Kasumi-1 (cell line): ENCODE measurements around the gene C10orf67.

ENCODE experiments used
- DNase-seq, 2 experiments: peaks; one replicate each; lab custom pipeline; 2025; lab: John Stamatoyannopoulos, UW

Gene C10orf67

GRCh38 chr10:23196915-23197314 lies 147.7 kb downstream of the C10orf67 start:
- no peak for DNase-seq

DNA sequence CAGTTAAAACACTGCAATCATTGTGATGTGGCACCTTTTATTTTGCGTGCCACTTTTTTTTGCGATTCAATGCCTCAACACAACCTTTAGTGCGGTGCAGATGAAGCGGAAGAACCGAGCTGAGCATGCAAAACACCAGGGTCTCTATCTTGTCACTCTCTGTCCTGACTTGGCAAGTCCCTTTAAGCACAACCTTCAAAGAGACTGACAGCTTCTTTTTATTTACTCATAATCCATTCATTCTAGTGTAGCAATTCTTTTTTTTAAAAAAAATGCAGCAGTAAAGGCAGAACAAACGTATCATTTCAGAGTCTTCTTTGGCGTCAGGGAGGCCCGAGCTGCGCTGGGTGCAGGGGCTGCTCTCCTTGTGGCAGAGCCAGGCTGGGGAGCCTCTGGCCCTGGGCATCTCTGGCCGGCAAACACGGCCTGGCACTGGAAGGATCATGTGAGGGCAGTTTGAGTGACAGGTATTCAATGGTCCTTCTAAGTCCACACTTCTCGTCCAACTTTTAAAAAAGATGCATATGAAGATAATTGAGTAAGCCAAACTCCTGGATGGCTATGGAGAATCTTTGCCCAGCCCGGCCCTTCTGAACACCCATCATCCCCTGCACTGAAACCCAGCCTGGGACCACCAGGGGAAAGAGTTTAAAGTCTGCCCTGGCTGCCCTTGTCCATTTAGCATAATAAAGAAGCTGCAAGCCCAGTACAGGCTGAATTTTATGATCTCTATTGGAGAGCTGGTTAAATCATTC lies 148.6 kb downstream of the C10orf67 start:
- no peak for DNase-seq

- DNase-seq, result no peak
Observed at GRCh38 chr10:23194966-23195845, 149.4 kb downstream of the C10orf67 start.

- no peak for DNase-seq
Observed at GRCh38 chr10:23194471-23194965, 150.1 kb downstream of the C10orf67 start.

GRCh38 chr10:23193435-23194074 lies 151.0 kb downstream of the C10orf67 start:
- no peak for DNase-seq

DNA sequence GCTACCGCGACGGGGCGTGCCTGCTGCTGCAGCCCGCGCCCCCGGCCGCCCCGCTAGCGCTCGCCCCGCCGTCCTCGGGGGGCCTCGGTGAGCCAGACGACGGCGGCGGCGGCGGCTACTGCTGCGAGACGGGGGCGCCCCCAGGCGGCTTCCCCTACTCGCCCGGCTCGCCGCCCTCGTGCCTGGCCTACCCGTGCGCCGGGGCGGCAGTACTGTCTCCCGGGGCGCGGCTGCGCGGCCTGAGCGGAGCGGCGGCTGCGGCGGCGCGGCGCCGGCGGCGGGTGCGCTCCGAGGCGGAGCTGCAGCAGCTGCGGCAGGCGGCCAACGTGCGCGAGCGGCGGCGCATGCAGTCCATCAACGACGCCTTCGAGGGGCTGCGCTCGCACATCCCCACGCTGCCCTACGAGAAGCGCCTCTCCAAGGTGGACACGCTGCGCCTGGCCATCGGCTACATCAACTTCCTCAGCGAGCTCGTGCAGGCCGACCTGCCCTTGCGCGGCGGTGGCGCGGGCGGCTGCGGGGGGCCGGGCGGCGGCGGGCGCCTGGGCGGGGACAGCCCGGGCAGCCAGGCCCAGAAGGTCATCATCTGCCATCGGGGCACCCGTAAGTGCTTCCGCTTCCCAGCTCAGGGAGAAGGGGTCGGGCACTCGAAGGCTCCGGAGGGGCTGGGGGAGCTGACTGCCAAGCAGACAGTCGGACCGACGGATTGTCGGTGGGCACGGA lies 151.7 kb downstream of the C10orf67 start:
- DNase-seq, result no peak

GRCh38 chr10:23191764-23192711 lies 152.6 kb downstream of the C10orf67 start, which contains the start of gene PTF1A:
Gene PTF1A (plus strand): TSS chr10:23192312. CDS start chr10:23192531, 219 bp downstream.
- no peak for DNase-seq

DNA sequence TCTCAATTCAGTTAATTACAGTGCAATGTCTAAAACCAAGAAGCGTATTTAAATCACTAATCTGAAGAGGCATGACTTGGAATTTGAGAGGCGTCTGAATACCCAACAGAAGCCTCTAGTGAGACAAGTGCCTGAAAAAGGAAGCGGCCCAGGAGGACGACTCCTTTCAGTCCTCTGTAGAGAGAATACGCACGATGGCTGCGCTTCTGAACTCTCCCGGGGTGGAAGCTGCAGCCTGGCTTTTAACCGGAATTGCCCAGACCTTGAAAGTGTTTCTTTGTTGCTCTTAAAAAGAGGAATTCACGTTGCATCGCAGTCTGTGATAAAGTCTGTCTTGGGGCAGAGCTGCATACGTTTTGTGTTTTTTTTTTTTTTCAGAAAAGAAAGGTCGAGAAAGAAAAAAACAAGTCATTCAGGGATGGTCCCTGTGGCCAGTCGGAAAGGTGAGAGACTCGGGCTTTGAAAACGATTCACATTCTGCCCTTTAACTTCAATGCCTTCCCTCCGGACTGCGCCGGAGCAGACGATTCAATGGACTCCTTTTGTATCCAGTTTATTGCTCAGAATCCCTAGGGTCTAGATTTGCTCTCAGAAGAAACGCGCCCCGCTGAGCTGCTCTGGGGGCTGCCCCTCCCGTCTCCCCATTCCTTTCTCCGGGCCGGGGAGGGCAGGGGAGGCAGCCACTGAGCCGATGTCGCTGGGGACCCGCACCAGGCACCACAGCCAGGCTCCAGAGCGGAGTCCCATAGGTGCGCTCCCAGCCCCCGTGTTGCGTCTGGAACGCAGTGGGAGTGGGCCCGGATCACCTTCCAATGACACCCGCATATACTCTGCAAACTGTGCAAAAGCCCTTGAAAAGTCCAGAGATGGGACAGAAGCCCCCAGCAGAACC lies 153.5 kb downstream of the C10orf67 start:
- DNase-seq, result no peak

DNA sequence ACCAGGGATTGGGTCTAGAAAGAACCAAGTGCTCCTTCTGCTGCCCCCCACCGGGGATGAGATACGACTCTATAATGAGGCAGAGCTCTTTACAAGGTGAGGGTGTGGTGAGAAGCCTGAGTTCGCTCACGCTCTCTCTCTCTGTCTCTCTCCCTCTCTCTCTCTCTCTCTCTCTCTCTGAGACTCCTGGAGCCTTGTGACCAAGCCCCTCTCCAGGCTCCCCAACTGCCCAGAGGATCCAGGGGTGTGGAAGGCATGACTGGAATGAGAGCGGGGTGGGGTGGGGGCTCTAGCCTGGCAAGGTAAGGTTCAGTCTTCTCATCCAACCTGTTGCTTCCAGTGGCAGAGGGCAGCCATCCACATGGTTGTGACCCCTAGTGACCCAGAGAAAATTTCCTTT lies 155.6 kb downstream of the C10orf67 start:
- no peak for DNase-seq

- DNase-seq, result no peak
Observed at GRCh38 chr10:23187155-23187554, 157.4 kb downstream of the C10orf67 start.

DNA sequence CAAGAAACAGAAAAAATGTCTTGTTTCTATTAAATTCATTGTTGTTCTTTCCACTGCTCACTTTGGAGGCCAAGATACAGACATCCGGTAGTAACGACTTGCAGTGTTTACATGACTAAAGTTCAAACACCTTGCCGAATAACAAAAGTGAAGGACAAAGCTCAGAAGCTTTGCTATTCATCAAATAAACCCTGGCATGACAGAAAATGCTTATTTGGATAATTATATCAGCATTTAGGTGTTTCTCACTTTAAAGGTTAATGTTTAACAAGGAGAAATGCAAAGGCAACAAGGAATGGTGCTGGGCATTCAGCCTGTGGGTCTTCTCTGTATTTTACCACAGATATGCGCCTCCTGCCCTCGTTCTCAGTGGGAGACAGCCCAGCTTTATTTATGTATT lies 157.9 kb downstream of the C10orf67 start:
- DNase-seq, result no peak

DNA sequence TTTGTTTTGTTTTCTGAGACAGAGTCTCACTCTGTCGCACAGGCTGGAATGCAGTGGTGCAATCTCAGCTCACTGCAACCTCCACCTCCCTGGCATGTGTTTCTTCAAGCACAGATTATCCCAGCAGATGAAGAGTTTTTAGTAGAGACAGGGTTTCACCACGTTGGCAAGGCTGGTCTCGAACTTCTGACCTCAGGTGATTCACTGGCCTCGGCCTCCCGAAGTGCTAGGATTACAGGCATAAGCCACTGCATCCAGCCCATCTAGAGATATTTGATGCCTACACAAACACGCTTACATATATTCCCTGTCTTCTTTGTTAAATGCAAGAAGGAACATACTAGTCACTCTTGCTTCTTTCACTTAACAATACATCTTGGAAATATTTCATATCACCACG lies 158.4 kb downstream of the C10orf67 start:
- DNase-seq, result no peak

- no peak for DNase-seq
Observed at GRCh38 chr10:23174977-23175512, 169.6 kb downstream of the C10orf67 start.

- DNase-seq, result no peak
Observed at GRCh38 chr10:23174074-23174976, 170.3 kb downstream of the C10orf67 start.

- DNase-seq, result no peak
Observed at GRCh38 chr10:23173214-23174073, 171.2 kb downstream of the C10orf67 start.

- DNase-seq, result no peak
Observed at GRCh38 chr10:23172429-23173213, 172.0 kb downstream of the C10orf67 start.
